GOT3 (cell line): ENCODE data around the gene NPC1.
"Not testable (repeated sequence)": the region's sequence is repeated elsewhere in the genome, so short reads cannot be mapped to it uniquely, and the experiment has no call there.

Experiments
- DNase-seq: peaks from one replicate; lab custom pipeline; 2025; ENCODE audit warnings: mixed read lengths; lab: John Stamatoyannopoulos, UW

Gene NPC1

GRCh38 chr18:23575309-23575651 is 11.0 kb downstream of the NPC1 start:
- no peak for DNase-seq

GRCh38 chr18:23574611-23575308 is 11.5 kb downstream of the NPC1 start:
- no peak for DNase-seq

DNA sequence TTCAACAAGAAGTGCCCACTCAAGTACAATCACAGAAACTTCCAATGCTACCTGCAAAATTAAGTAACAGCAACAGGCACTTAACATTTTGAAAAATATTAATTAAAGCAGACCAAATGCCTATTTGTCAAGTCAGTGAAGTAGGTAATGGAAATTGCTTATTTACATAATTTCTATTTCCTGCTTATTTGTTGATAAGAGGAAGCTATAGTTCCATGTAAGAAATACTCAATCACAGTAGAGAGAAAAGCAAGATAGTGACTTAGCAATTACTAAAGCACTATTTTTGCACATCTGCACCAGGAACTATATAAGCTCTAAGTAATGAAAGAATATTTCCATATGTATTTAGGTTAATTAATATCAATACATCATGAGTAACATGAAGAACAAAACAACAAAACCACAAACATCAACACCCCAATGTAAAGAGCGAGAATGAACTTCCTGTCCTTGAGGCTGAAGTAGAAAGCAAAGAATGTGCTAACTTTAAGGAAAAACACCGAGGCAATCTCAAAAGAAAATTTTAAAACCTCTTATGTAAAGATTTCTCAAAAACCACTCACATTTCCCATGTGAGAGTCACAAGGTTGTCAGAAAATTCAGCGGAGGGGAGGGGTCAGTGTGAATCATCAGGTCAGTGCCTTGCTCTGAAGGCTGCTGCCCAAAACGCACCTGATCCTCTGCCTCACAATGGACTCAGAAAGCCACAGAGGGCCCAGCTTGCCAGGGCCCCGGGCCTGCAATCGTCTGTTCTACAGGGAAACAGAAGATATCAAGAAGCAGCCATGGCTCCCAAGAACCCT is 12.5 kb downstream of the NPC1 start:
- DNase-seq = no peak

DNA sequence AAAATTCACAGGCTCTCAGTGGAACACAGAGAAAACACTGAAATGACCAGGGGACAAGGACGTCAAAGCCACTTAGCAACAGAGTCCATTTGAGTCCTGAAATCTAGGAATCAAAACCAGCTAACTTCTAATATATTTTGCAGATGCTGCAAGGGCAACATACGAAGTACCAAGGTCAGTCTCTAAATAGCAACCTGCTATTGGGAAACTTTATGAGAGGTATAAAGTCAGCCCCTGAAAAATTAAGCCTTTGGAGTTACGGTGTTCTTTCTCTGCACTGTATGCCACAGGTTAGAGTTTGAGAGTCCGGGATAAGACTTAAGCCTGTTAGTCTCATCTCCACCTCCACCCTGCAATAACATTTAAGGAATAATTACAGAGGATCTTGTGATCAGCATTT is 13.3 kb downstream of the NPC1 start:
- DNase-seq = no peak

- DNase-seq = no peak
These were observed 13.7 kb downstream of the NPC1 start for GRCh38 chr18:23572570-23572969.

- no peak for DNase-seq
These were observed 14.3 kb downstream of the NPC1 start for GRCh38 chr18:23572012-23572411.

GRCh38 chr18:23570912-23571504 is 15.3 kb downstream of the NPC1 start:
- DNase-seq = no peak

GRCh38 chr18:23569299-23570063 is 16.8 kb downstream of the NPC1 start:
- DNase-seq = no peak

GRCh38 chr18:23568281-23569138 is 17.8 kb downstream of the NPC1 start:
- no peak for DNase-seq

- no peak for DNase-seq
These were observed 18.6 kb downstream of the NPC1 start for GRCh38 chr18:23567671-23568070.

GRCh38 chr18:23565916-23566547 is 20.3 kb downstream of the NPC1 start:
- no peak for DNase-seq

- DNase-seq = no peak
These were observed 22.8 kb downstream of the NPC1 start for GRCh38 chr18:23563377-23564043.

DNA sequence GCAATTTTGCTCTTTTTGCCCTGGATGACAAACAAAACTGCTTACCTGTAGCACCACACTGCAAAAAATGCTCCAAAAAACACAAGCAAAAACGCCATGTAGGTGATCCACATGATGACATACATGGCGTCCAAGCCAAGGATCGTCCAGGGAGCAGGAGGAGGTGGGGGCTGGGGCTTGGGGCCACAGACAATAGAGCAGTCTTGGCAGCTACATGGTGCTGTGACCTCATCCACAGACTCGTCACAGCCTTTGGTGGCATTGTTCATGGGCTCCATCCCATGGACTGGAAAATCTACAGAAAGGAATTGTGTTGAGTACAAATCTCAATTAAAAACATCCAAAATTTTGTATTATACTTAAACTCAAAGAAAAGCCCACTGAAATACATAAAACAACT is 26.1 kb downstream of the NPC1 start:
- DNase-seq = no peak

GRCh38 chr18:23557511-23557910 is 28.8 kb downstream of the NPC1 start:
- DNase-seq = not testable (repeated sequence)

- no peak for DNase-seq
These were observed 30.0 kb downstream of the NPC1 start for GRCh38 chr18:23556145-23556780.

GRCh38 chr18:23553887-23554286 is 32.4 kb downstream of the NPC1 start:
- DNase-seq = no peak

GRCh38 chr18:23552505-23552904 is 33.8 kb downstream of the NPC1 start:
- DNase-seq = no peak

DNA sequence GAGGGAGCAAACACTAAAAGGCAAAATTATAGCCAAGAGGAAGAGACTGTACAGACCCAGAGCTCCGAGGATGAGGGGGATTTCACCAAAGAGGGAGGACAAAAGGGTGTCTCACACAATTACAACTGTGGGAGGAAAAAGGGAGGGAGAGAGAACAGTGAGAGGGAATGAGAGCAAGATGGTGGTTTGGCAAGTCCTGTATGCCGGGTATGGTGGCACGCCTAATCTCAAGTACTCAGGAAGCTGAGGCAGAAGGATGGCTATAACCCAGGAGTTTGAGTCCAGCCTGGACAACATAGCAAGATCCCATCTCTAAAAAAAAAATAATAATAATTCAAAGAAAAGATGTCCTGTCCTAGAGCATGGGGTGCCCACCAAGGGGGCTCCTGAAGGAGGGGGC is 34.3 kb downstream of the NPC1 start:
- DNase-seq = no peak

DNA sequence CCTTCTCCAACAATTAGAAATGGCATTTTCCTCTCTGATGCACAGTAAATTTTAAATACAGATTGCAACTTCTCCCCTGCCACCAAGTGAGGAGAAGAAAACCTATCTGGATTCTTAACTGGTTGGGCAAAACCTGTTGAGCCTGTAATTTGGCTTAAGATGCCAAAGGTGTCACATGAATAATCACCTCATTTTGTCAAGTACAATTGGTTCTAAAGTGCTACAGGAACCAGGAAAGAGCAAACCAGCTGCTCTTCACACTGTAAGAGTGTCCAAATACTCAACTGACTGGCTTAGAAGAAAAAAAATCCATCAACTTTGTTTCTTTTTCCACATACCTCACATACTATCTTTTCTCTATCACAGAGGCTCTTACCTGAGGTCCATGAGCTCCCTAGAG is 35.4 kb downstream of the NPC1 start:
- no peak for DNase-seq

GRCh38 chr18:23548719-23549118 is 37.6 kb downstream of the NPC1 start:
- no peak for DNase-seq
